Stimulated activated naive CD4-positive, alpha-beta T cell treated with Interleukin-2 at 50 U/mL for 16 hours (primary cell): ENCODE measurements around the gene PARD3B.

ENCODE experiments used
- DNase-seq: peaks from one replicate; lab custom pipeline; 2025; lab: John Stamatoyannopoulos, UW

Gene PARD3B

DNA sequence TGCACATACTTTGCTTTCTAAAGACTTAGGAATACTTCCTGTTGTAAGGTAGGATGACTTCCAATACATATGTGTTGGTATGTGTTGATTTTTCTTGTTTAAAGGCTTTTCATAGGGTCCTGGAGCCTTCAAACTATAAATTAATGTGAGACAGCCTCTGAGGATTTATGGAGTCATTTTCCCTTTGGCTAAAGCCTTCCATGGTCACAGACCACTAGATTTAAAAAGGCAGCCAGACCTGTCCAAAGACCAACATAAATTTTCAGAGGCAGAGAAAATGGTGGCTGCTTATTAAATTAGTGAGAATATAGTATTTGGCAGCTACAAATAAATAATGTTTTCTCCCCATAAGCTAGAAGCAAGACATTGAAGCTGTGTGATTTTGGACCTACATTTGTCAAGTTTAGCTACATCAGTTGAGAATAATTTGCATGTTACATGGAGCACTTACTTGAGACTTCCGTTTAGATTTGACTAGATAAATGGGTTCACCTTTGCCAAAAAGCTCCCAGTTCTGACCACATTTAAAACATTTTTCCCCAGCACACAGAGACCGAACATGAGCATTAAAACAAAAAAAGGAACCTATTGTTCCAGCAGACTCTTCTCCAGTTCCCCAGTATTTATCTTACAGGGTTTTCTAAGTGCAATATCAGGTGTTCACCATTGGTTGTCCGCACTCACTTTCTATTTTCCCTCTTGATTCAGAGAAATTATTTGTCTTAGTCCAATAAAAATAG lies 402.9 kb downstream of the PARD3B start:
- DNase-seq: no peak

DNA sequence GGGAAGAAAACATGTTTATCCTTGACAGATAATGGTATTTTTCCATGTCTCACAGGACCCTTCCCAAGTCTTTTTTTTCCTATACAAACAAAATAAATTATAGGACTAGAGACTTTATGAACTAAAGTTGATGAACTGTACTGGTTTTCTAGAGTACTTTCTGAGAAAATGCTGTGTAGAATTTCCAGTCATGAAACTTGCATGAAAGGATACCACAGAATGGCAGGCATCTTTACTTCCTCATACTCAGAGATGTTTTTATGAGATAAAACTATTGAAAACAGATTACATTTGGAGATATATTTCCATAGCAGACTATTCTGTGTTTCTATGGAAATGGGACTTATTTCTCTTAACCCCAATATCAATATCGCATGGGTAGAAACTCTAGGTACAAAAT lies 403.5 kb downstream of the PARD3B start:
- DNase-seq: no peak

DNA sequence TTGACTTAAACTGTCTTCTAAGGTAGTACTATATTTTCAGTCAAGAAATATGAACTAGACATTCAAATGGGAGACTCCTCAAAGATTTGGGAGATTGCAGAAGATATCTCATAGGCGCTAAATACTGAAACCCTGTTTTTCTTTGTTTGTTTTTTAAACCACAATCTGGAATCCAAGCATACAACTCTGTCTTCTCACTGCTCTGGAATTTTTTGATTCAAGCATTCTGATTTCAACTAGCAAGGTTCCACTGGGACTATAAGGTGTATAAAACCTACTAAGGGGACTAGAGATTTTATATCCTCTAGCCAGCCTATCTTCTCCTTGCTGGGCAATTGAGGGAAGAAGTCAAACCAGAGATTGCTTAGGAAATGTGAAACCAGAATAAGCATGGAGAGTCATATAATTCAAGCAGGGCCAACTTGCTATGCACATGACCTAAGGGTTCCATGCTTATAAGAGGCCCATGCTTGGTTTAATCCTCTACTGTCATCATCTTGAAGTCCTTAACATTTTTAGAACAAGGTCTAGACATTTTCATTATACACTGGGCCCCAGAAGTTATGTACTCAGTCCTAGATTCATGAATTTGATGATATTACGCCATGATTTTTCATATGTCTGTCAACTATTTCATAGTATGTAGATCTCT lies 405.5 kb downstream of the PARD3B start:
- DNase-seq: no peak

DNA sequence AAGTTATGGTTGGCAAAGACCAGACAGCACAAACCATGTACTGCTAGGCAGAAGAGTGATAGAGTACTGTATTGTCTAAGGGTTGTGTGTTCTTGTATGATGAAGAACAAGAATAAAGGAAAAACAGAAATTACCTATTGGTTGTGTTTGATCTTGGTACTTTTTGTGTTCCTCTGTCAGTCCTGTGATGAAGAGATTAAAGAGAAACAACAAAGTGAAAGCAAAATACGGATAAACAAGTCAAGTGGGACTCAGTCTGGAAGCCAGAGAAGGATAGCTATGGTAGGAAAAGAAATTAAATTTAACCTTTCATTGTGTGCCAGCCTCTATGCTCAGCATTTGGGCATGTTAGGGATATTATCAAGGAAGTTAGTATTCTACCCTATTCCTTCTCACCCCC lies 413.1 kb downstream of the PARD3B start:
- DNase-seq: no peak

DNA sequence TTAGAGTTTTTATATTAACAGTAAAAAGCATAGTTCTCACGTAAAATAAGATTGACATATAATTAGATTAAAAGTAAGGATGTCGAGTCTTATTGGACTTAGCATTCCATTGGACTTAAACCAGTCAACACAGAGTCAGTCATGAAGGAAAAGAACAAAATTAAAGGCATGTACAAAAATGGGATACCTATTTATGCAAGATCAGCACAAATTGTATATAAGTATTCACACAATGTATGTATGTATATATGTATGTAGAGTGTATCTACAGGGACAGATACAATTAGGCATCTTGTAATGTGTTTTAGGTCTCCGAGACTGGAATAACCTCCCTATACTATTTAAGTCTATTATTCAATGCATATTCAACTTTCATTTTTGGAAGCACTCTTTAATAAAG lies 419.1 kb downstream of the PARD3B start:
- DNase-seq: no peak

DNA sequence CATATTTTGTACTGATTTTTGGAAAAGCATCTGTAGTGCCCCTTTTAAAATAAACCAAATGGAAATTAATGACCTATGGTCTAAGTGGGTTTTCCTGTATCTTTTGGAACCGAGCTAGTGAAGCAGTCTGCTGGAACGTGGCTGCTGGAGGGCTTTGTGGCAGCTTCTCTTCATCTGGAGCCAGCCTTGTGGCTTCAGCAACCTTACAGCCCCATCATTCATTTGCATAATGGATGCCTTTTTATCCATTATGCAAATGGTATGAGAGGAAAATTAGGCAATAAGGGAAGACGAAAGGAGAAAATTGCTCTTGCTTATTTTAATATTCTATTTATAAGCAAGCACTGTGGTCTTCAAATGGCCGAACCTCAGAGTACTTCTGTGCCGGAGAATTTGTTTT lies 421.0 kb downstream of the PARD3B start:
- no peak for DNase-seq

DNA sequence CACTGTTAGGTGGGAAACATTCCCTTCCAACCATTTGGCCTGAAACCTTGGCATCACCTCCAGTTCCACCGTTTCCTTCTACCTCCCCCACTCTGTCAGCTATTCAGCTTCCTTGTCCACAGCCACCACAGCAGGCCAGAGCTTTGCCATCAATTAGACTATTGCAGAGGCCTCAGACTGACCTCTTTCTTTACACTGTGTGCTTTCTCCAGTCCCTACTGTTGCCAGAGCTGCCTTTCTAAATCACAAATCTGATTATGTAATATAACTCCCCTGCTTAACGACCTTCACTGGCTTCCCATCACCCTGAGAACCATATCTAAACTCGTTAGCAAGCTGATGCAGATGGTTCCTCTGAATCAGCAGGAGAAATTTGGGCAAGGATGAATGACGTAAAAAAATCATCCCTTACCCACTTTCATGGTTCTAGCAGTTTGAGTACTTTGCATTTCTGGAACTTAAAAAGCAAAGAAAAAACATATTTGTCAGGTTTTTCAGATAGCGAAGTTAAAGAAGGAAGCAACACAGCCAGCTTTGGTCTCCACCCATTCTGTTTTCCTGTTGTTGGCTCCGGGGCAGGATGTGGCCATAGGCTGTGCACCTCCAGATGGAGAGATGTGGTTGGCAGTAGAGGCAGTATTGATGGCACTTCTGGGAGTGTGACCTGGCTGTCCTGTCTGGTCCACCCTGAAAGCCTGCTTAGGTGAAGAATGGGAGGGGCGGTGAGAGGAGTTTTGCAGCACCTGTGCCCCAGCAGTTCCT lies 422.1 kb downstream of the PARD3B start:
- DNase-seq: peak; percentile 1

DNA sequence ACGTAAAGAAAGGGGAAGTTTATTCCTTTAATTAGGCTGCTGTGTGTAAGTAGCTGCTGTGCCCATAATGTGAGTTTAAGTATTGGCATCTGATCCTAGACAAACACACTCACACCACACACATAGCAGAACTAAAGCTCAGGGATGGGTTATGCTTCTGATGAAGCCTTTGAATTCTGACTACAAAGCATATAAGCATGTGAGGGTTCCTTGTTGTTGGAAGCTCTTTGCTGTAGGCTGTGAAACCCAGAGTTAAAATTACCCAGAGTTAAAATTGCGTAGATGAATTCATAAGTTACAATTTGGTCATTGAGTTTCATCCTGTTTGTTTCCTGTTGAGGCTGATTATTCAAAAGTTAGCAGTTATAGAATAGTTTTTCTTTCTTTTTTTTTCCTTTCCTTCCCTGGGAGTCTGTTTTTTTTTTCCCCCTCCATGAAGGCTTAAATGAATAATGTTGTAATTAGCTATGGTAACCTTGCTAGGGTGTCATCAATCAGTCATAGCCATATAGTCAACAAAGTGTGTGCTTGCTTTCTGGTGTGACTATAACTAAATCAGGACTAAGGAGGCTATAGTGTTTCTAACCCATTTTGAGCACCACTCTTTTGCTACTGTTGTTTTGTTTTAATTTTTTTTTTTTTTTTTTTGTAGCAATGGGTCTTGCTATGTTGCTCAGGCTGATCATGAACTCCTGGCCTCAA lies 426.1 kb downstream of the PARD3B start:
- DNase-seq: no peak

DNA sequence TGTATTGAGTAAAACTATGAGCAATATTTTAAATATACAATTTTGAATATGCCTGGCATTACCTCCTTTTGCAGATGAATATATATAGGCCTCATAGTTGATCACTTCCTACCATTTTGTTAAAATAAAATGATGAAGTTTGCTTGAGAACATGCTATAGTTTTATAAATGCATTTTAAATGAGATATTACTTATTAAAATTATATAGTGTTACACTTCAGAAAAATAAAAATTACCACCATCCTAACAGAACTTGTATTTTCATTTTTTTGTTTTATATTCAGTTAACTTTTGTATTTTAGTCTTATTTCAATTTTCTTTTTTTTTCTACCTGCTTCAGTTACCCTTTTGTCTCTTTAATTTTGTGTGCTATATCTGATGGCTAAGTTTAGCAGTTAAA lies 426.9 kb downstream of the PARD3B start:
- no peak for DNase-seq

DNA sequence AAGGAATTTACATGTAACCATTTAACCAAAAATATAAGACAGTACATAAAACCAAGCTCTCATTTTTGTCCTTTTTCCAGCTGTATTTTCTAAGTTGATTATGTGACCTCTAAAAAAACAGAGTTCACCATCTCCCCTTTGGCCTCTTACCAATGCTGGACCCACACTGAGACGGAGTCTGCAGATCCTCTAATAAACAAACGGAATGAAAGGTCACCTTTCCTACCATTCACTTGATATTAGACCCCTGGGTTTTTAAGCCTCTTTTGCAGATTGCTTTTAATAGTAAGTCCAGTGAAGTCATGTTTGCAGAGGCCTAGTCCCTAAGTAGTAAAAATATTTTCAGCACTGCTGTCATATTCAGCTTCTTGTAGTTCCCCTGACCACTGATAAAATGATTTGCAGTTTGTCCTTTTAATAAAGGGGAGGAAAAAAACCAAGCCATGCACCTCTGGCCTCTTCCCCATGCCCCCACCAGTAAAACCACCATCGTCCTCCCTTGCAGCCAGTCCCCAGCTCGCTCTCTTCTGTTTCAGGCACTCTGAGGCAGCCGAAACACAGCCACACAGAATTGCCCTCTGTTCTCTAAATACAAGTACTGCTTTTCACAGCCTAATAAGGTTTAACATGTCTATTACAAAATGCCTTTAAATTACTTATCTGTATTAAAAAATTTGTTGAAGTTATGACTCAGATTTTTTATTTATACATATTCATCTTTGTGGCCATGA lies 427.5 kb downstream of the PARD3B start:
- no peak for DNase-seq

DNA sequence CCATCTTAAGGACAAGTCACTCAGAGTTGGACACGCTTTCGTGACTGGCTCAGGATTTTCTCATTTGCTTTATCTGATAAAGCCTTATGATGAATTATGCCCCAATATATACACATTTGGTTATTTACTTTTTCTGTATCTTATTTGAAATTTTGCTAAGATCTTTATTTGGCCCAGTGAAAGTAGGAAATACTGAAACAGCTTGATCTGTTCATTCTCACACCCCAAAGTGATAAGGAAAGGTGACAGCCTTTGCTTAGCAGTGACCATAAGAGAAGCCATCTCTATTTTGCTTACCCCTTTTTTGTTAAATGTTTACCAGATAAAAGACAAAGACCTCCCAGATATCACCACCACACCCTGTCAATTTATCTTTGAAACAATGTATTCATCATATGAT lies 428.3 kb downstream of the PARD3B start:
- no peak for DNase-seq

DNA sequence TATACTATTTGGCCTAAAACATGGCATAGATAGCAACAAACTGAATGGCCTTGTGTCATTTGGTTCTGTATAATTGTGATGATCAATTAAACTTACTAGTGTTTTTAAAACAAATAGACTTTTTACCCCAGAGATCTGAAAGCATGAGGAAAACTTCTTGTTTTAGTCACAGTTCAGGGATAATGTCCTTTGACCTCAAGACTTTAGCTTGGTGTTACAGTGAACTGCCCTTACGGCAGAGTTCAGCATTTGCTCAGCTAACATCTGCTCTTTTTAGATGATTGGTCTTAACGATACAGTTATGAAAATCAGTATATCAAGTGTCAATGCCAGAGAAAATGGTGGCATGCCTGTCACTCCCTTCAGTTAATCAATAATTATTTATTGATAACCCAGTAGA lies 429.2 kb downstream of the PARD3B start:
- no peak for DNase-seq

DNA sequence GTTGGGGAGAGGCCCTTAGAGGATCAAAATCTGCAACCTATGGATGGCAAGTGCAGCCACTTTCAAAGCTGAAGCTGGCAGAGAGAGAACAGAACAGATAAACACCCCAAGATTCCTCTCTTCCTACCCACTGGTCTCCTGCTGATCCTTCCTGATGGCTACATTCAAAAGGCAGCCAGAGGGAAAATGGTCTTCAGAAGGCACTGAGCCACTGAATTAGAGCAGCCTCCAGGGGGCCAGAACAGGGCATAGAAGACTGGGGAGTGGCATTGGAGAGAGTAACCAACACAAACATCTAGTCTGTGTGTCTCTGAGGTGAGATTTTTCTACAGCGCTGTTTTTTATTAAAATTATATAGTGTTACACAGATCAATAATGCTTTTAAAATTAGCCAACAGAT lies 432.6 kb downstream of the PARD3B start:
- DNase-seq: no peak

DNA sequence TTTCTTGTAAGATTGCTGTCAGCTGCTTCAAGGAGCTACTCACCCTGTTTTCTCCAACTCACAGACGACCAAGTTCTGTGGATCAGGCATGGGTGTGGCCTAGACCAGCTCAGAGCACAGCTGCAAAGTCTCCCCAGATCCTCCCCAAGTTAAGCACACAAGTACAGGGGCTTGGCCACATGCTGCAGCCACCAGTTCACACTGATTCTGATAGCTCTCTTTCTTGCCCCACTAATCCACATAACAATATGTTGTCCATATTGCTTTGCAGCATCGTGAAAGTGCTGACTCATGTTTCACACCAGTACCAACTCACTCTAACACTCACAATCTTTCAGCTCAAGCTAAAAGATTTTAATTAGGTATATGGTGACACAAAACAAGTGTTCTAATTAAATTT lies 437.0 kb downstream of the PARD3B start:
- DNase-seq: no peak

DNA sequence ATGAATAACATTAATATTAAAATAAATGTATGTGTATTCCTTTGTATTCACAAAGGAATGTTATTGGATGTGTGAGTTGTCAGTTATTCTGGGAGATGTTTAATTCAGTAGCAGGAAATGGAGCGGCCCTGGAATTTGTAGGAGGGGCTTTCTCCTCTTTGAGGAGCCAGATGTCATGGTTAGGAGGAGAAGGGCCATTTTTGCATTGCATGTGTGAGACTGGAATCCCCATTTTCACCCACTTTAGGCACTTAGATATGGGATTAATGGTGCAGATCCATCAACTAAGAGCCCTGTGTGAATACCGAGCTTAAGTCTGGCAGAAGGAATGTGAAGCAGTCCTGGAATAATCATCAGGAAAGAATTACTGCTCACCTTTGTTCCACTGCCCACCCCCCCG lies 439.2 kb downstream of the PARD3B start:
- no peak for DNase-seq

DNA sequence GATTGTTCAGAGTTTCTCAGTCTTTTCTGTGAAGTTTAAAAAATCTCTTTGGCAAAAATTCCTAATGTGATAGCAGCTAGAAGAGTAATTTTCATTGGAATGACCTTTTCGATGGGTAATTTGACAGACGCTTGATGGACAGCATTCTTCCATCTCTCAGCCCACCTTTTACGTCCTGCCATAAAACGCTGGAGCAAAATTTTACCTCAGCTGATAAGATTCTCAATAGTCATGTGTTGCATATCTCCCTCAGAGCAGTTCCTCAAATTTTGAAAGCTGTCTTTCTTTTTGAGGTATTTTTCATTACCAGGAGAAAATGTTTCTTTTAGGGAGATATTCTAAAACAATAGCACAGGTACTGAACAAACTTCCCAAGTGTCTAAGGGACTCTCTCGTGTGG lies 441.4 kb downstream of the PARD3B start:
- DNase-seq: no peak

DNA sequence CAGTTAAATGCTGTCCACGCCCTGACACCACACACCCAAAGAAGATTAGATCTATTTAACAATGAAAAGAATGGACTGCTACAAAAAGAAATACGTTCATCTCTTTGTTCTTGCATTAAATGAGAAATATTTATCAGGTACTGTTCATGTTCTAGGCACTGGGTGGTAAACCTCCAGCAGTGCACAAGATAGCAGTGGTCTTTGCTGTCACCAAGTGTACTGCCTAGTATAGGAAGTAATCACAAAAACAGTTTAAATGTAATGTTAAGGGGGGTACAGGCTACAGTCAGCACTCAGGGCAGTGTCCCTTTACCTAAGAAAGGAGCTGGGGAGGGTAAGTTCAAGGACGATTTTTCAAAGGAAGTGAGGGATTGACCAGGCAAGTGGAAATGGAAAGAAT lies 443.6 kb downstream of the PARD3B start:
- DNase-seq: no peak

DNA sequence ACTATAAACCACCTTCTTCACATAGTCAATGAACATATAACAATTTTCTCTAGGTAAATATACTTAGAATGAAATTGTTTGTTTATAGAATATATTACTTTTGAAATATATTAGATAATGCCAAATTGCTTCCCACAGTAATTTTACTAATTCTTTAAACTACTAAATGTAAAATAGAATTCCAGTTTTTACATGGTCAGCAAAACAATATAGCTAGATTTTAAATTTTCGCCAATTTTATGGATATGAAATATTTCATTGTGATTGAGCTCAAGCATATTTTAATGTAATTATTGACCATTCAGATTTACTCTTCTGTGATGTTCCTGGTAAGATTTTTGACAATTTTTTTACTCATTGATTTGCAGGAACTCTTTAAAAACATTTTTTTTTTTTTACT lies 444.6 kb downstream of the PARD3B start:
- DNase-seq: no peak

DNA sequence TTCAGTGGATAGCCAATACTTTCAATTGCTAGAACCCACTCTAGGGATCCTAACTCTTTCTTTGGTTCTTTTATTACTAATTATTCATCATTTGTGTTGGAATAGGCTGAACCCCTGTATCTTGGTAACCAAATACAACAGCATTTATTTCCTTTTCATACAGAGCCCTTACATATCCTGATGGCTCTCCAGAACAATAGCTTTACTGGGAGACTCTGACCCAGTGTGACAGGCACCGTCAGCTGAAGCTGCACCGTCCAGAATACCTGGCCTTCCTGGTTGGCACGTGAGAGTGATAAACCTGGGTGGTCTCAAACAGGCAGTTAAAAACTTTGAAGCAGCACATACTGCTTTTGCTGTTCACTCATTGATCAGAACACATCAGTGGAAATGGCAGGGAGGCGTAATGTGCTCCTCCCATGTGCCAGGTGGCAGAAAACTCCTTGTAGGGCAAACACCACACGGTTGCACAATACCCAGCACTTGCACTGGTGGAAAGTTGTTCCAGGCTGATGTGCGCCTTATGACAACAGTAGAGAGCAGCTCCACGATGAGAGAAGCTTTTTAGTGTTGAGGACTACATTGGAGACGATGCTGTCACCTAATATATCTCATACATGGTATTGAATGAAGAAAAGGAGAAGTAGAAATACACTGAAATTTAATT lies 456.2 kb downstream of the PARD3B start:
- DNase-seq: no peak

DNA sequence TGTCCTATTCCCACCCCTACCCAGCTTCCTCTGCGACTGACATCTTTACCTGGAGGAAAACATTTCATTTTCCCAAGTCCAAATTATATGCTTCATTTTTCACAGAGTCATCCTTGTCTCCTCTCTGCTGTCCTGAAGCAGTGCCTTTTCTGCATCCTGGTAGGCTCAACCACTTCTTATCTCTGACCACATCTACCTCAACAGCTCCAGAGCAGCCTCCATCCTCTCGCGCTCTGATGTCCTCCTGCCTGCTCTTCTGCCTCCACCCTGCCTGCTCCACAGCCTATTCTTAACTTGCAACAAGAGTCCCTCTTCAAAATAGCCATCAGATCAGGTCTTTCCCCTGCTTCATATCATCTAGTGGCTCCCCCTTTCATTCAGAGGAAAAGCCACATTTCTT lies 457.1 kb downstream of the PARD3B start:
- DNase-seq: peak; percentile 1

DNA sequence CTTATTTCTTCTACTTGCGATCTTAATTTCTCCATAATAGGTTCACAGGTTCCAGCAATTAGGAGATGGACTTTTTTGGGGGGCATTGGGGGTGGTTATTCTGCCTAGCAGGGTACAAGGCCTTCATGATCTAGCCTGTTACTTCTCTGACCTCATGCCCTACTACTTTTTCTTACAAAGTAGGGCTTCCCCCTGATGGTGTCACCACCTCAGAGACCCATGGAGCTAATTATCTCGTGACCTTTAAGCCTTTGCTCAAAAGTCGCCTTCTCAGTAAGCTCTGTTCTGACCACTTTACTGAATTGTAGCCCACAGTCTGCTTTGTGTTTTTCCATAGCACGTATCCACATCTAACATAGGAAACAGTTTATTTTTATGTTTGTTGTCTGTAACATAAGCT lies 458.0 kb downstream of the PARD3B start:
- no peak for DNase-seq
